WTC11 (cell line): ENCODE data around the gene RNF6. TPM values are rescaled to one million over a fixed set of nuclear protein-coding genes. Genes with fewer than 3 reads are reported as not detected.

Experiments used
- ATAC-seq: fragments of 200-7000 bp; cut with Tn5 transposase; 2 replicates; pipeline ENCODE4 v1.10.0; 2021; ENCODE audit warnings: mild to moderate bottlenecking, moderate library complexity
- CTCF ChIA-PET: fragments of 300-600 bp; sonication (Branson Sonifier 250); formaldehyde crosslinking; loops from one replicate; lab custom pipeline; 2021; ENCODE audit warnings: antibody characterized with exemption; lab: Charles Lee
- POLR2A ChIA-PET: fragments of 350-600 bp; sonication (Branson Sonifier 250); formaldehyde crosslinking; loops from one replicate; lab custom pipeline; 2021; ENCODE audit warnings: antibody characterized with exemption; lab: Charles Lee
- DNase-seq: peaks from one replicate; pipeline ENCODE4 v3.0.0; 2021; ENCODE audit warnings: low spot score
- H3K27ac Mint-ChIP-seq: 2 replicates; pipeline ENCODE4 v1.8.0; 2021; ENCODE audit warnings: mixed read lengths
- H3K27me3 Mint-ChIP-seq: 2 replicates; pipeline ENCODE4 v1.8.0; 2021; ENCODE audit warnings: low read depth, mild to moderate bottlenecking, moderate library complexity, mixed read lengths
- H3K36me3 Mint-ChIP-seq: 2 replicates; pipeline ENCODE4 v1.8.0; 2021; ENCODE audit warnings: mixed read lengths
- H3K4me1 Mint-ChIP-seq: 2 replicates; pipeline ENCODE4 v1.8.0; 2022; ENCODE audit warnings: mixed read lengths
- H3K4me3 Mint-ChIP-seq: 2 replicates; pipeline ENCODE4 v1.8.0; 2021; ENCODE audit warnings: mild to moderate bottlenecking, moderate library complexity, mixed read lengths
- H3K9me3 Mint-ChIP-seq: 2 replicates; pipeline ENCODE4 v1.8.0; 2021; ENCODE audit warnings: mixed read lengths
- ARID4B ChIP-seq: sonication (generic); formaldehyde crosslinking; IDR thresholded peaks from 2 replicates; pipeline ENCODE4 v1.8.0; 2023; ENCODE audit warnings: missing genetic modification reagents, mild to moderate bottlenecking, borderline replicate concordance
- ATF2 ChIP-seq: sonication (generic); formaldehyde crosslinking; IDR thresholded peaks from 2 replicates; pipeline ENCODE4 v1.8.1; 2022; ENCODE audit warnings: low read depth, missing genetic modification reagents, borderline replicate concordance
- HMGA2 ChIP-seq: fragments of 250-450 bp; sonication (Bioruptor Pico); IDR thresholded peaks from 2 replicates; pipeline ENCODE4 v1.4.0; 2021; ENCODE audit warnings: mild to moderate bottlenecking, moderate library complexity
- IRF2 ChIP-seq: sonication (generic); formaldehyde crosslinking; IDR thresholded peaks from 2 replicates; pipeline ENCODE4 v1.8.0; 2022; ENCODE audit warnings: low read depth, missing genetic modification reagents, borderline replicate concordance
- PRDM15 ChIP-seq: sonication (generic); formaldehyde crosslinking; IDR thresholded peaks from 2 replicates; pipeline ENCODE4 v1.8.0; 2022; ENCODE audit warnings: missing genetic modification reagents
- ZNF317 ChIP-seq: sonication (generic); formaldehyde crosslinking; IDR thresholded peaks from 2 replicates; pipeline ENCODE4 v1.8.1; 2023; ENCODE audit warnings: low read depth, mild to moderate bottlenecking, moderate library complexity, missing genetic modification reagents, borderline replicate concordance
- ZSCAN18 ChIP-seq: fragments of 250-450 bp; sonication (Bioruptor Pico); IDR thresholded peaks from 2 replicates; pipeline ENCODE4 v2.1.2; 2022; ENCODE audit warnings: mild to moderate bottlenecking, moderate library complexity
- total RNA-seq: library from RNA; stranded (reverse); gene quantifications from 3 replicates; pipeline ENCODE4 v1.2.3, GENCODE V29; 2021

The RNF6 gene
- total RNA-seq, 1 experiment from 2014 or later = 16.2 TPM

- CTCF ChIA-PET = interaction anchor here (1.1 kb wide), 1 partner anchor 251 kb away, joined by 3 read pairs; no protein-coding TSS in a partner anchor
- no peak for TF ChIP-seq ATF2
- TF ChIP-seq, all 79 proteins: peak for 0
- Mint-ChIP-seq H3K4me1 (peaks cover 4% of the 10 kb centered on the region; the same call in 1 of the 2 replicates), H3K27me3 (peaks cover 5% of the 10 kb centered on the region), H3K36me3 (no peaks in the 10 kb centered on the region), H3K27ac (no peak overlapping the region), H3K4me3 (no peak overlapping the region), H3K9me3 (peaks cover 22% of the 10 kb centered on the region)
- ATAC-seq = no peak; the same call in 1 of the 2 replicates
- POLR2A ChIA-PET = no interaction called here
- no peak for DNase-seq
Observed at GRCh38 chr13:26246154-26246553, 24.0 kb upstream of the RNF6 start.

GRCh38 chr13:26236296-26236695 is 14.2 kb upstream of the RNF6 start:
- DNase-seq = no peak
- H3K27me3 Mint-ChIP-seq = peaks cover 6% of the 10 kb centered on the region; the same call in 1 of the 2 replicates
- no peak overlapping the region for H3K27ac Mint-ChIP-seq
- H3K4me1 Mint-ChIP-seq = no peaks in the 10 kb centered on the region
- H3K9me3 Mint-ChIP-seq = no peaks in the 10 kb centered on the region
- H3K4me3 Mint-ChIP-seq = no peak overlapping the region
- ChIA-PET CTCF (interaction anchor here (1.4 kb wide), 1 partner anchor 51 kb away, joined by 5 read pairs; no protein-coding TSS in a partner anchor), POLR2A (no interaction called here)
- no peak for TF ChIP-seq ARID4B (CRISPR knock-in tag)
- TF ChIP-seq PRDM15 (CRISPR knock-in tag) = no peak
- H3K36me3 Mint-ChIP-seq = no peaks in the 10 kb centered on the region
- no peak for ATAC-seq

- ChIA-PET POLR2A (no interaction called here), CTCF (interaction anchor here (1.0 kb wide), 1 partner anchor 44 kb away, joined by 3 read pairs; no protein-coding TSS in a partner anchor)
- H3K9me3 Mint-ChIP-seq = no peaks in the 10 kb centered on the region
- no peak overlapping the region for H3K27ac Mint-ChIP-seq
- ATAC-seq (no peak), DNase-seq (no peak)
- no peak overlapping the region for H3K4me3 Mint-ChIP-seq
- H3K27me3 Mint-ChIP-seq = peaks cover 9% of the 10 kb centered on the region
- no peaks in the 10 kb centered on the region for H3K4me1 Mint-ChIP-seq
- no peaks in the 10 kb centered on the region for H3K36me3 Mint-ChIP-seq
- TF ChIP-seq ZSCAN18 (CRISPR knock-in tag) = no peak
- TF ChIP-seq ZNF317 (CRISPR knock-in tag) = no peak
- TF ChIP-seq HMGA2 (CRISPR knock-in tag) = no peak
- no peak for TF ChIP-seq IRF2 (CRISPR knock-in tag)
Observed at GRCh38 chr13:26230703-26231102, 8.6 kb upstream of the RNF6 start.
